Stimulated activated CD4-positive, alpha-beta T cell treated with anti-CD3 and anti-CD28 coated beads, Interleukin-4, amount 100 ng/mL, for 24 hours (primary cell): ENCODE results near the gene HLCS.

Source experiments
- DNase-seq: peaks from one replicate; pipeline ENCODE4 v3.0.0-alpha.2; 2020

HLCS gene

GRCh38 chr21:36713746-36714145 lies 252.7 kb downstream of the HLCS start:
- DNase-seq: no peak

- no peak for DNase-seq
Observed at GRCh38 chr21:36710729-36711048, 255.8 kb downstream of the HLCS start.

GRCh38 chr21:36709868-36710728 lies 256.4 kb downstream of the HLCS start:
- DNase-seq: no peak

GRCh38 chr21:36709030-36709867 lies 257.2 kb downstream of the HLCS start:
- DNase-seq: no peak

- no peak for DNase-seq
Observed at GRCh38 chr21:36708286-36709029, 258.0 kb downstream of the HLCS start.

GRCh38 chr21:36707763-36708285 lies 258.6 kb downstream of the HLCS start:
- DNase-seq: no peak

GRCh38 chr21:36706951-36707762 lies 259.3 kb downstream of the HLCS start:
- DNase-seq: no peak

GRCh38 chr21:36706482-36706852 lies 260.0 kb downstream of the HLCS start:
- DNase-seq: no peak

- no peak for DNase-seq
Observed at GRCh38 chr21:36705679-36706481, 260.6 kb downstream of the HLCS start.

- no peak for DNase-seq
Observed at GRCh38 chr21:36704958-36705678, 261.4 kb downstream of the HLCS start.

GRCh38 chr21:36704281-36704957 lies 262.1 kb downstream of the HLCS start:
- DNase-seq: no peak

- no peak for DNase-seq
Observed at GRCh38 chr21:36703626-36704280, 262.7 kb downstream of the HLCS start.

GRCh38 chr21:36703123-36703522 lies 263.3 kb downstream of the HLCS start:
- no peak for DNase-seq

GRCh38 chr21:36702622-36702968 lies 263.9 kb downstream of the HLCS start:
- DNase-seq: no peak

- DNase-seq: no peak
Observed at GRCh38 chr21:36701756-36702621, 264.5 kb downstream of the HLCS start.

- no peak for DNase-seq
Observed at GRCh38 chr21:36700971-36701755, 265.3 kb downstream of the HLCS start.
